Measurements from ENCODE around the gene LARGE2. TPM values are rescaled to one million over a fixed set of nuclear protein-coding genes. Genes with fewer than 3 reads are reported as not detected.

LARGE2 gene
- total RNA-seq, 4 donors from 2014 or later = not detected

- TF ChIP-seq, protein P1, sequence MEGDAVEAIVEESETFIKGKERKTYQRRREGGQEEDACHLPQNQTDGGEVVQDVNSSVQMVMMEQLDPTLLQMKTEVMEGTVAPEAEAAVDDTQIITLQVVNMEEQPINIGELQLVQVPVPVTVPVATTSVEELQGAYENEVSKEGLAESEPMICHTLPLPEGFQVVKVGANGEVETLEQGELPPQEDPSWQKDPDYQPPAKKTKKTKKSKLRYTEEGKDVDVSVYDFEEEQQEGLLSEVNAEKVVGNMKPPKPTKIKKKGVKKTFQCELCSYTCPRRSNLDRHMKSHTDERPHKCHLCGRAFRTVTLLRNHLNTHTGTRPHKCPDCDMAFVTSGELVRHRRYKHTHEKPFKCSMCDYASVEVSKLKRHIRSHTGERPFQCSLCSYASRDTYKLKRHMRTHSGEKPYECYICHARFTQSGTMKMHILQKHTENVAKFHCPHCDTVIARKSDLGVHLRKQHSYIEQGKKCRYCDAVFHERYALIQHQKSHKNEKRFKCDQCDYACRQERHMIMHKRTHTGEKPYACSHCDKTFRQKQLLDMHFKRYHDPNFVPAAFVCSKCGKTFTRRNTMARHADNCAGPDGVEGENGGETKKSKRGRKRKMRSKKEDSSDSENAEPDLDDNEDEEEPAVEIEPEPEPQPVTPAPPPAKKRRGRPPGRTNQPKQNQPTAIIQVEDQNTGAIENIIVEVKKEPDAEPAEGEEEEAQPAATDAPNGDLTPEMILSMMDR (IDR thresholded peaks at IDR 0.05; ENCODE audit: low read depth) = no peak
These were observed 7.8 kb downstream of the LARGE2 start for GRCh38 chr11:45930031-45930794.

GRCh38 chr11:45930951-45931570 lies 8.6 kb downstream of the LARGE2 start:
- TF ChIP-seq, protein P1 (IDR thresholded peaks at IDR 0.05; ENCODE audit: low read depth) = no peak

DNA sequence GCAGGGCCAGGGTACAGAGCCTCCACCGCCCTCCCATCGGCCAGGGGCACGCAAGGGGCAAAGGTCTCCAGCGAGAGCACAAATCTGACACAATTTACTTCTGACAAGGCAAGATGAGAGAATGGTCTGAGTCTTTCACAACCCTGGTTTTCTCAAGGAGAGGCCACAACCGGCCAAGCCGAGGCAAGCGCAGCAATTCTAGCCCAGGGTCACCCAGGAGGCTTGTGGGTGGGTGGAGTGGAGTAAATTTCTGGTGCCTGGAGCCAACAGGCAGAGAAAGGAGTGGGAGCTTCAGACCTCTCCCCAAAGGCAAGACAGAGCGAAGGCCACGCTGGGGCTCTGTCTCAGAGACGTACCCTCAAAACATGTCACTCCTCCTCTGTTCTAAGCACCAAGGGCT lies 9.3 kb downstream of the LARGE2 start:
- TF ChIP-seq, protein P1 (IDR thresholded peaks at IDR 0.05; ENCODE audit: low read depth) = no peak

GRCh38 chr11:45932217-45932616 lies 9.8 kb downstream of the LARGE2 start:
- TF ChIP-seq, protein P1 (IDR thresholded peaks at IDR 0.05; ENCODE audit: low read depth) = no peak

GRCh38 chr11:45933131-45933831 lies 10.8 kb downstream of the LARGE2 start:
- TF ChIP-seq, protein P1 (IDR thresholded peaks at IDR 0.05; ENCODE audit: low read depth) = no peak

GRCh38 chr11:45933846-45934579 lies 11.6 kb downstream of the LARGE2 start:
- TF ChIP-seq, protein P1 (IDR thresholded peaks at IDR 0.05; ENCODE audit: low read depth) = no peak

Measured in subcutaneous adipose tissue (tissue), 4 donors.